ENCODE data around the gene ADAMTS17. TPM values are rescaled to one million over a fixed set of nuclear protein-coding genes. Genes with fewer than 3 reads are reported as not detected.

ADAMTS17 gene
- total RNA-seq, 1 experiment from 2014 or later: 4.2 TPM

DNA sequence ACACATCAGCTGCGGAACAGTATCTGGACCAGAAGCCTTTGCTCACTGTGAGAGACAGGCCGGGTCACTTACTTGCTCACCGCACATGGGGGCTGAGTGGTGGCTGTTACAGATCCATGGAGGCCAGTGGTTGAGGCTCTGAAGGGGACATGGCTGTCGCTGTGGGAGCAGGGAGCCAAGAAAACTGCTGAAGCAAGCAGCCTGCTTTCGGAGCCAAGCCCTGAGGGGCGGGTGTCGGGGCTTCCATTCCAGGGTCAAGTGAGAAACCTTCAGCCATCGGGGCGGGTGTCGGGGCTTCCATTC is 42.3 kb upstream of the ADAMTS17 start:
- peak; percentile 40 for ATAC-seq

More for the DNA sequence above, 42.3 kb upstream of the ADAMTS17 start:
- H3K9me2 ChIP-seq (ENCODE audit: insufficient read depth): no peaks in the 10 kb centered on the region
- intact Hi-C loops (cut with micrococcal nuclease): loop anchor here (5.0 kb wide), 2 partner anchors 42 to 457 kb away; partner anchors contain the start of gene ADAMTS17
- no peak overlapping the region for H3K9ac ChIP-seq (ENCODE audit: low read length)
- no peak for DNase-seq (ENCODE audit: low read depth, low spot score)
- H3K27ac ChIP-seq (ENCODE audit: low read depth, low read length): no peak overlapping the region
- no peaks in the 10 kb centered on the region for H3K36me3 ChIP-seq (ENCODE audit: control insufficient read depth in 1 of 2, insufficient read depth in 2 of 2, low read length in 2 of 2)
- CTCF ChIA-PET: interaction anchor here (0.7 to 2.4 kb wide), 4 partner anchors 34 to 1111 kb away, joined by 3 to 26 read pairs (median 8); partner anchors contain the start of gene ADAMTS17
- RAD21 ChIA-PET (ENCODE audit: low non-redundant PET in 1 of 2, low total read pairs in 2 of 2, uncharacterized antibody in 2 of 2, unreplicated experiment in 2 of 2): interaction anchor here in 1 of 2 experiments (1.3 kb wide), 1 partner anchor 42 kb away, joined by 7 read pairs; the partner anchor contains the start of gene ADAMTS17
- no peaks in the 10 kb centered on the region for H3K79me2 ChIP-seq (ENCODE audit: insufficient read depth, low read length)
- no peak overlapping the region for H3K4me2 ChIP-seq (ENCODE audit: low read length)
- no peak overlapping the region for H2AFZ ChIP-seq (ENCODE audit: low read depth, low read length, poor library complexity, severe bottlenecking)
- H3K4me3 ChIP-seq (replicated peaks in 1 of 2; ENCODE audit: low read depth in 1 of 2, low read length in 2 of 2): no peak overlapping the region
- TF ChIP-seq JUND (IDR thresholded peaks at IDR 0.05): no peak
- no peak for TF ChIP-seq ZFX (IDR thresholded peaks at IDR 0.05)
- no peak for TF ChIP-seq TCF7L2 (IDR thresholded peaks at IDR 0.05; ENCODE audit: borderline replicate concordance, extremely low read depth, insufficient read depth, insufficient read length)
- TF ChIP-seq POLR2A (IDR thresholded peaks at IDR 0.05; ENCODE audit: borderline replicate concordance, extremely low read depth, insufficient read depth, insufficient read length): no peak
- no peak for TF ChIP-seq REST (IDR thresholded peaks at IDR 0.05; ENCODE audit: low read depth)
- no peak for TF ChIP-seq EZH2phosphoT487 (IDR thresholded peaks at IDR 0.05; ENCODE audit: borderline replicate concordance)
- TF ChIP-seq, protein P1, sequence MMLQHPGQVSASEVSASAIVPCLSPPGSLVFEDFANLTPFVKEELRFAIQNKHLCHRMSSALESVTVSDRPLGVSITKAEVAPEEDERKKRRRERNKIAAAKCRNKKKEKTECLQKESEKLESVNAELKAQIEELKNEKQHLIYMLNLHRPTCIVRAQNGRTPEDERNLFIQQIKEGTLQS (IDR thresholded peaks at IDR 0.05): no peak
- TF ChIP-seq YY1 (IDR thresholded peaks at IDR 0.05; ENCODE audit: extremely low read depth, insufficient replicate concordance, low read depth, low read length): no peak
- TF ChIP-seq EZH2 (IDR thresholded peaks at IDR 0.05): no peak
- no peak for TF ChIP-seq CBX3 (IDR thresholded peaks at IDR 0.05; ENCODE audit: low read depth)
- no peak for TF ChIP-seq CEBPB (IDR thresholded peaks at IDR 0.05; ENCODE audit: low read depth)
- no peak for TF ChIP-seq ELF1 (IDR thresholded peaks at IDR 0.05; ENCODE audit: borderline replicate concordance, low read depth)
- TF ChIP-seq POLR2AphosphoS5 (IDR thresholded peaks at IDR 0.05; ENCODE audit: low read depth, low read length): no peak
- no peak for TF ChIP-seq ZNF274 (IDR thresholded peaks at IDR 0.05; ENCODE audit: low read depth, low read length)
- no peaks in the 10 kb centered on the region for H3K27me3 ChIP-seq (ENCODE audit: insufficient read depth, low read length)
- POLR2A ChIA-PET: no interaction called here
- H3K9me3 ChIP-seq (ENCODE audit: control insufficient read depth in 1 of 2, insufficient read depth in 1 of 2, low read depth in 1 of 2, low read length in 2 of 2): no peaks in the 10 kb centered on the region; a peak in 1 of 4 replicates
- H4K20me1 ChIP-seq (ENCODE audit: insufficient read depth): no peaks in the 10 kb centered on the region
- H3K4me1 ChIP-seq (ENCODE audit: control insufficient read depth in 1 of 2, insufficient read depth in 2 of 2, low read length in 2 of 2): no peaks in the 10 kb centered on the region
- BruUV-seq (replicated peaks): no TSS peak

Data from HCT116 (cell line).